Measurements from ENCODE around the gene TWNK. TPM values are rescaled to one million over a fixed set of nuclear protein-coding genes. Genes with fewer than 3 reads are reported as not detected.

The TWNK gene
- total RNA-seq, 1 donor: 3.3 TPM

DNA sequence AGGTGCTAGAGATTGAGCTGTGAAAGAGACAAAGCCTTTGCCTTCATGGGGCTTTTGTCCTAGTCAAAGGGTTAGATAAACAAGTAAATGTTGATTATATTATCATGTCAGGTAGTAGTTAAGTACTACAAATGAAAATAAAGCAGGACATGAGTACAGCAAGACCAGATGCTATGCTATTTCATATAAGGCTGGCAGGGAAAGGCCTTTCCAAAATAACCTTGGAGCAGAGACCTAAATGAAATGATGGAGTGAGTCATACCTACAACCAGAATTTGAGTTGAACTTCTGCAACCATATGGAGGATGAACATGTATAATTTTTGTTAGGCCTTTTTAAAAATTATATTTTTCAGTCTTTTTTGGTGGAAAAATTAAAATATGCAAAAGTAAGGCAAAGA lies 41.6 kb upstream of the TWNK start:
- H3K36me3 ChIP-seq (ENCODE audit: insufficient read depth, low read length): peaks cover 80% of the 10 kb centered on the region
- no peaks in the 10 kb centered on the region for H3K27me3 ChIP-seq (ENCODE audit: insufficient read depth, low read length)
- H3K4me1 ChIP-seq (ENCODE audit: insufficient read depth, low read length): no peaks in the 10 kb centered on the region
- H2AFZ ChIP-seq (ENCODE audit: low read length): no peak overlapping the region
- no peak overlapping the region for H3K4me2 ChIP-seq (ENCODE audit: insufficient read depth, low read length)
- TF ChIP-seq, protein P1, sequence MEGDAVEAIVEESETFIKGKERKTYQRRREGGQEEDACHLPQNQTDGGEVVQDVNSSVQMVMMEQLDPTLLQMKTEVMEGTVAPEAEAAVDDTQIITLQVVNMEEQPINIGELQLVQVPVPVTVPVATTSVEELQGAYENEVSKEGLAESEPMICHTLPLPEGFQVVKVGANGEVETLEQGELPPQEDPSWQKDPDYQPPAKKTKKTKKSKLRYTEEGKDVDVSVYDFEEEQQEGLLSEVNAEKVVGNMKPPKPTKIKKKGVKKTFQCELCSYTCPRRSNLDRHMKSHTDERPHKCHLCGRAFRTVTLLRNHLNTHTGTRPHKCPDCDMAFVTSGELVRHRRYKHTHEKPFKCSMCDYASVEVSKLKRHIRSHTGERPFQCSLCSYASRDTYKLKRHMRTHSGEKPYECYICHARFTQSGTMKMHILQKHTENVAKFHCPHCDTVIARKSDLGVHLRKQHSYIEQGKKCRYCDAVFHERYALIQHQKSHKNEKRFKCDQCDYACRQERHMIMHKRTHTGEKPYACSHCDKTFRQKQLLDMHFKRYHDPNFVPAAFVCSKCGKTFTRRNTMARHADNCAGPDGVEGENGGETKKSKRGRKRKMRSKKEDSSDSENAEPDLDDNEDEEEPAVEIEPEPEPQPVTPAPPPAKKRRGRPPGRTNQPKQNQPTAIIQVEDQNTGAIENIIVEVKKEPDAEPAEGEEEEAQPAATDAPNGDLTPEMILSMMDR (IDR thresholded peaks at IDR 0.05; ENCODE audit: extremely low read depth, low read depth, low read length): no peak
- no peak overlapping the region for H3K27ac ChIP-seq (ENCODE audit: low read depth, low read length)
- H3K79me2 ChIP-seq (ENCODE audit: insufficient read depth, low read length): no peaks in the 10 kb centered on the region
- no peaks in the 10 kb centered on the region for H3K9me3 ChIP-seq (ENCODE audit: low read depth, low read length)
- no peak overlapping the region for H3K4me3 ChIP-seq (ENCODE audit: insufficient read depth, low read length)
- H4K20me1 ChIP-seq (ENCODE audit: insufficient read depth, low read length): no peaks in the 10 kb centered on the region
- peak; percentile 6 for DNase-seq (ENCODE audit: insufficient read length, low spot score, missing footprints)

DNA sequence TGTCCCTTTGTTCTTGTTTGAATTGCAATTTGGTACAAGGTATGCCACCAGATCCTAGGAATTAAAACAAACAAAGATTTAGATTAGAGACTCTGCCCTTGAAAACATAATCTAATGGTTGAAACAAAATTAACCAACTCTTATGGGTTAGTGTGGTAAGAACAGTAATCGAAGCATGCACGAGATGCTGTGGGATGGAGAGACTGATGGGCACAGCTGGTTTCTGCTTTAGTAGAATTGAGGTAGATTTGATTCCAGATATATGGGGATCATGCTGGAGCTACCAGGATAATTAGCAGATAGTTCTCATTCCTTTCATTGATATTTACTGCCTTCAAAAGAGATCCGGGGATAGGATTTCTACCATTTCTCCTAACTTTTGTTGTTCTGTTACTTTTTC lies 38.4 kb upstream of the TWNK start:
- Histone ChIP-seq H3K36me3 (ENCODE audit: insufficient read depth, low read length) (peaks cover 71% of the 10 kb centered on the region), H3K4me2 (ENCODE audit: insufficient read depth, low read length) (no peak overlapping the region), H3K27ac (ENCODE audit: low read depth, low read length) (no peak overlapping the region), H3K9me3 (ENCODE audit: low read depth, low read length) (no peaks in the 10 kb centered on the region), H3K4me1 (ENCODE audit: insufficient read depth, low read length) (no peaks in the 10 kb centered on the region), H3K27me3 (ENCODE audit: insufficient read depth, low read length) (no peaks in the 10 kb centered on the region), H2AFZ (ENCODE audit: low read length) (no peak overlapping the region), H3K79me2 (ENCODE audit: insufficient read depth, low read length) (no peaks in the 10 kb centered on the region), H4K20me1 (ENCODE audit: insufficient read depth, low read length) (no peaks in the 10 kb centered on the region), H3K4me3 (ENCODE audit: insufficient read depth, low read length) (no peak overlapping the region)
- DNase-seq (ENCODE audit: insufficient read length, low spot score, missing footprints): no peak
- TF ChIP-seq, protein P1 (IDR thresholded peaks at IDR 0.05; ENCODE audit: extremely low read depth, low read depth, low read length): no peak

DNA sequence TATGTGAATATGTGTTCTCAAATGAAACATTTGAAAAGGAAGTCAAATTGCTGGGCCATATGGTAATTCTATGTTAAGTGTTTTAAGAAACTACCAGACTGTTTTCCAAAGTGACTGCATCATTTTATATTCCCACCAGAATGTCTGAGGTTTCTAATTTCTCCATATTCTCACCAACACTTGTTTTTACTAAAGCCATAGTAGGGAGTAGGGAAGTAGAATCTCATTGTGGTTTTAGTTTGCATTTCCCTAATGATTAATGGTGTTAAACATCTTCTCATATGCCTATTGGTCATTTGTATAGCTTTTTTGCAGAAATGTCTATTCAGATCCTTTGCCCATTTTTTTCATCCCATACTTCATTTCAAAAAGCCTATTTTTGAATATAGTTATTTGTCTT lies 27.1 kb upstream of the TWNK start:
- Histone ChIP-seq H3K79me2 (ENCODE audit: insufficient read depth, low read length) (no peaks in the 10 kb centered on the region), H3K36me3 (ENCODE audit: insufficient read depth, low read length) (peaks cover 68% of the 10 kb centered on the region), H3K4me3 (ENCODE audit: insufficient read depth, low read length) (no peak overlapping the region), H3K27ac (ENCODE audit: low read depth, low read length) (no peak overlapping the region), H3K9me3 (ENCODE audit: low read depth, low read length) (no peaks in the 10 kb centered on the region), H3K27me3 (ENCODE audit: insufficient read depth, low read length) (no peaks in the 10 kb centered on the region), H3K4me1 (ENCODE audit: insufficient read depth, low read length) (no peaks in the 10 kb centered on the region), H2AFZ (ENCODE audit: low read length) (no peak overlapping the region), H3K4me2 (ENCODE audit: insufficient read depth, low read length) (no peak overlapping the region), H4K20me1 (ENCODE audit: insufficient read depth, low read length) (no peaks in the 10 kb centered on the region)
- TF ChIP-seq, protein P1 (IDR thresholded peaks at IDR 0.05; ENCODE audit: extremely low read depth, low read depth, low read length): no peak
- DNase-seq (ENCODE audit: insufficient read length, low spot score, missing footprints): no peak

DNA sequence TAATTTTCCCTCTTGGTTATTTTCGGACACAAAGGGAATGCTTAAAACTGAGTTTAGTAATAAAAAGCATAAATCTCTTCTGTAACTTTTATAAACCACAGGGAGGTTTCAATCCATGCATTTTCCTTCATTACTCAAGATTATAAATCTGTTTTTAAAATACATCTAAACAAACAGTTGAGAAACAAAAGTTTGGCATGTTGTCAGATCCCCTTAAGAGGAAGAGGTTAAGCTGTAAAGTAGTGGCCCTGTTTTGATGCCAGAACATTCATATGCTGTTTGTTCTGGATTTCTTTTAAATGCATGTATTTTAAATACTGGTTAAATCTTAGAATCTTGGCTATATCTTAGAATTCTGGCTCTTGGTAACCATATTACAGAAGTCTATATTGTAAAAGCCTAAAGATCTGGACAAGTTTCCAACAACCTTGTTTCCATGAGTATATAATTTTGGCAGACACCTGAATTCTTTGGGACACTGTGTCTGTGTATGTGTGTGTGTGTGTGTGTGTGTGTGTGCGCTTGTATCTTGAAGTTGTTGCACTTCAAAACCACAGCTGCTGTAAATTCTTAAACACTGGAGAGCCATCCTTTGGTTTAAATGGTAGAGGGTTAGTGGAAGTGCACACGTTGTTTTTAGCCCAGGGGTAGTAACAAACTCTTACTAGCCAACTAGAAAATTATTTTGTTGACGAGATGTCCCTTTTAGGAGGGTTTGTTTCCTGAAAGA lies 24.8 kb upstream of the TWNK start:
- H4K20me1 ChIP-seq (ENCODE audit: insufficient read depth, low read length): no peaks in the 10 kb centered on the region
- no peak overlapping the region for H3K27ac ChIP-seq (ENCODE audit: low read depth, low read length)
- peaks cover 68% of the 10 kb centered on the region for H3K36me3 ChIP-seq (ENCODE audit: insufficient read depth, low read length)
- no peaks in the 10 kb centered on the region for H3K79me2 ChIP-seq (ENCODE audit: insufficient read depth, low read length)
- H2AFZ ChIP-seq (ENCODE audit: low read length): no peak overlapping the region
- H3K4me3 ChIP-seq (ENCODE audit: insufficient read depth, low read length): no peak overlapping the region
- no peaks in the 10 kb centered on the region for H3K9me3 ChIP-seq (ENCODE audit: low read depth, low read length)
- TF ChIP-seq, protein P1 (IDR thresholded peaks at IDR 0.05; ENCODE audit: extremely low read depth, low read depth, low read length): no peak
- H3K4me1 ChIP-seq (ENCODE audit: insufficient read depth, low read length): no peaks in the 10 kb centered on the region
- H3K27me3 ChIP-seq (ENCODE audit: insufficient read depth, low read length): no peaks in the 10 kb centered on the region
- DNase-seq (ENCODE audit: insufficient read length, low spot score, missing footprints): no peak
- H3K4me2 ChIP-seq (ENCODE audit: insufficient read depth, low read length): no peak overlapping the region

Measured in osteoblast (primary cell).